ENCODE results near the gene ROBO1. TPM values are rescaled to one million over a fixed set of nuclear protein-coding genes. Genes with fewer than 3 reads are reported as not detected.

Gene ROBO1
- total RNA-seq, 1 donor from 2014 or later: 3.1 TPM

GRCh38 chr3:79018671-79019136, 749.1 kb downstream of the ROBO1 start:
- CTCF ChIA-PET: no interaction called here
- no peak overlapping the region for H3K4me3 Mint-ChIP-seq
- H3K27ac Mint-ChIP-seq: no peak overlapping the region
- no peaks in the 10 kb centered on the region for H3K36me3 Mint-ChIP-seq (ENCODE audit: low read depth)
- H3K9me3 Mint-ChIP-seq: peaks cover 2% of the 10 kb centered on the region
- DNase-seq (peak; percentile 14), ATAC-seq (ENCODE audit: low read depth) (peak; percentile 49)
- intact Hi-C loops (cut with micrococcal nuclease): no loop called here
- no peak for TF ChIP-seq CTCF (IDR thresholded peaks at IDR 0.05)
- peaks cover 6% of the 10 kb centered on the region for H3K4me1 Mint-ChIP-seq
- POLR2A ChIA-PET: no interaction called here
- H3K27me3 Mint-ChIP-seq: peaks cover 6% of the 10 kb centered on the region

GRCh38 chr3:79018265-79018664, 749.5 kb downstream of the ROBO1 start:
- DNase-seq (no peak), ATAC-seq (ENCODE audit: low read depth) (no peak)
- Mint-ChIP-seq H3K9me3 (peaks cover 2% of the 10 kb centered on the region), H3K36me3 (ENCODE audit: low read depth) (no peaks in the 10 kb centered on the region), H3K4me1 (peaks cover 6% of the 10 kb centered on the region), H3K27ac (no peak overlapping the region), H3K4me3 (no peak overlapping the region), H3K27me3 (peaks cover 6% of the 10 kb centered on the region)
- ChIA-PET POLR2A (no interaction called here), CTCF (no interaction called here)
- intact Hi-C loops (cut with micrococcal nuclease): no loop called here
- TF ChIP-seq CTCF (IDR thresholded peaks at IDR 0.05): no peak

- Mint-ChIP-seq H3K27ac (no peak overlapping the region), H3K9me3 (peaks cover 2% of the 10 kb centered on the region), H3K4me1 (peaks cover 6% of the 10 kb centered on the region), H3K4me3 (no peak overlapping the region), H3K36me3 (ENCODE audit: low read depth) (no peaks in the 10 kb centered on the region), H3K27me3 (peaks cover 6% of the 10 kb centered on the region)
- intact Hi-C loops (cut with micrococcal nuclease): no loop called here
- ChIA-PET POLR2A (no interaction called here), CTCF (no interaction called here)
- no peak for DNase-seq
- ATAC-seq (ENCODE audit: low read depth): no peak
- TF ChIP-seq CTCF (IDR thresholded peaks at IDR 0.05): no peak
Measured at GRCh38 chr3:79016587-79017376, 751.0 kb downstream of the ROBO1 start.

GRCh38 chr3:79015854-79016253, 751.9 kb downstream of the ROBO1 start:
- ChIA-PET POLR2A (no interaction called here), CTCF (no interaction called here)
- Mint-ChIP-seq H3K36me3 (ENCODE audit: low read depth) (no peaks in the 10 kb centered on the region), H3K4me3 (no peak overlapping the region), H3K4me1 (peaks cover 6% of the 10 kb centered on the region), H3K27ac (no peak overlapping the region), H3K9me3 (peaks cover 2% of the 10 kb centered on the region), H3K27me3 (peaks cover 6% of the 10 kb centered on the region)
- DNase-seq (no peak), ATAC-seq (ENCODE audit: low read depth) (no peak)
- intact Hi-C loops (cut with micrococcal nuclease): no loop called here
- no peak for TF ChIP-seq CTCF (IDR thresholded peaks at IDR 0.05)

- peaks cover 2% of the 10 kb centered on the region for H3K9me3 Mint-ChIP-seq
- intact Hi-C loops (cut with micrococcal nuclease): no loop called here
- ATAC-seq (ENCODE audit: low read depth) (no peak), DNase-seq (no peak)
- no peak overlapping the region for H3K27ac Mint-ChIP-seq
- ChIA-PET CTCF (no interaction called here), POLR2A (no interaction called here)
- no peak overlapping the region for H3K4me3 Mint-ChIP-seq
- TF ChIP-seq CTCF (IDR thresholded peaks at IDR 0.05): no peak
- no peaks in the 10 kb centered on the region for H3K27me3 Mint-ChIP-seq
- H3K36me3 Mint-ChIP-seq (ENCODE audit: low read depth): no peaks in the 10 kb centered on the region
- H3K4me1 Mint-ChIP-seq: no peaks in the 10 kb centered on the region
Measured at GRCh38 chr3:79012946-79013362, 754.8 kb downstream of the ROBO1 start.

All from activated B cell treated with CpG ODN at 0.5 μM for 24 hours (primary cell).